ENCODE data around the gene PCDHGB2.

PCDHGB2 gene

DNA sequence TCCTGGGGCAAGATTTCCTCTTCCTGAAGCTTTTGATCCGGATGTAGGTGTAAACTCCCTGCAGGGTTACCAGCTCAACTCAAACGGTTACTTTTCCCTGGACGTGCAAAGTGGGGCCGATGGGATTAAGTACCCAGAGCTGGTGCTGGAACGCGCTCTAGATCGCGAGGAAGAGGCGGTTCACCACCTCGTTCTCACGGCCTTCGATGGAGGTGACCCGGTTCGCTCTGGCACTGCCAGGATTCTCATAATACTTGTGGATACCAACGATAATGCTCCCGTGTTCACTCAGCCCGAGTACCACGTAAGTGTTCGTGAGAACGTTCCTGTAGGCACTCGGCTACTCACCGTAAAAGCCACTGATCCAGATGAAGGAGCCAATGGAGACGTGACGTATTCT lies 4.2 kb upstream of the PCDHGB2 start:
- peak overlapping the region; percentile 47 for H3K4me3 ChIP-seq (replicated peaks; ENCODE audit: low read depth, low read length)
- TF ChIP-seq, protein P1, sequence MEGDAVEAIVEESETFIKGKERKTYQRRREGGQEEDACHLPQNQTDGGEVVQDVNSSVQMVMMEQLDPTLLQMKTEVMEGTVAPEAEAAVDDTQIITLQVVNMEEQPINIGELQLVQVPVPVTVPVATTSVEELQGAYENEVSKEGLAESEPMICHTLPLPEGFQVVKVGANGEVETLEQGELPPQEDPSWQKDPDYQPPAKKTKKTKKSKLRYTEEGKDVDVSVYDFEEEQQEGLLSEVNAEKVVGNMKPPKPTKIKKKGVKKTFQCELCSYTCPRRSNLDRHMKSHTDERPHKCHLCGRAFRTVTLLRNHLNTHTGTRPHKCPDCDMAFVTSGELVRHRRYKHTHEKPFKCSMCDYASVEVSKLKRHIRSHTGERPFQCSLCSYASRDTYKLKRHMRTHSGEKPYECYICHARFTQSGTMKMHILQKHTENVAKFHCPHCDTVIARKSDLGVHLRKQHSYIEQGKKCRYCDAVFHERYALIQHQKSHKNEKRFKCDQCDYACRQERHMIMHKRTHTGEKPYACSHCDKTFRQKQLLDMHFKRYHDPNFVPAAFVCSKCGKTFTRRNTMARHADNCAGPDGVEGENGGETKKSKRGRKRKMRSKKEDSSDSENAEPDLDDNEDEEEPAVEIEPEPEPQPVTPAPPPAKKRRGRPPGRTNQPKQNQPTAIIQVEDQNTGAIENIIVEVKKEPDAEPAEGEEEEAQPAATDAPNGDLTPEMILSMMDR (IDR thresholded peaks at IDR 0.05; ENCODE audit: low read length, missing control alignments) = no peak
- no peak for DNase-seq (ENCODE audit: low read depth)

DNA sequence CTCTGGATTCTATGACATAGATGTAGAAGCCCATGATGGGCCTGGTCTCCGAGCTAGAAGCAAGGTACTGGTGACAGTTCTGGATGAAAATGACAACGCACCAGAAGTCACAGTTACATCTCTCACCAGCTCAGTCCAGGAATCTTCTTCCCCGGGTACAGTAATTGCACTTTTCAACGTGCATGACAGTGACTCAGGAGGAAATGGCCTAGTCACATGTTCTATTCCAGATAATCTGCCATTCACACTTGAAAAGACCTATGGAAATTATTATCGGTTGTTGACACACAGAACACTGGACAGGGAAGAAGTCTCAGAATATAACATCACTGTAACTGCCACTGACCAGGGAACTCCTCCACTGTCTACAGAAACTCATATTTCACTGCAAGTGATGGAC lies 3.7 kb upstream of the PCDHGB2 start:
- TF ChIP-seq, protein P1 (IDR thresholded peaks at IDR 0.05; ENCODE audit: low read length, missing control alignments) = no peak
- H3K4me3 ChIP-seq (replicated peaks; ENCODE audit: low read depth, low read length) = no peak overlapping the region

DNA sequence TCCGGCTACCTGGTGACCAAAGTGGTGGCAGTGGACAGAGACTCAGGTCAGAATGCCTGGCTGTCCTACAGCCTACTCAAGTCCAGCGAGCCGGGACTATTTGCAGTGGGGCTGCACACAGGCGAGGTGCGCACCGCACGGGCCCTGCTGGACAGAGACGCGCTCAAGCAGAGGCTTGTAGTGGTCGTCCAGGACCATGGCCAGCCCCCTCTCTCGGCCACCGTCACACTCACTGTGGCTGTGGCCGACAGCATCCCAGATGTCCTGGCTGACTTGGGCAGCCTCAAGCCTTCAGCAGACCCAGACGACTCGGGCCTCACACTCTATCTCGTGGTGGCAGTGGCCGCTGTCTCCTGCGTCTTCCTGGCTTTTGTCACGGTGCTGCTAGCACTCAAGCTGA lies 2.8 kb upstream of the PCDHGB2 start:
- no peak overlapping the region for H3K4me3 ChIP-seq (replicated peaks; ENCODE audit: low read depth, low read length)
- DNase-seq (ENCODE audit: low read depth) = no peak
- TF ChIP-seq, protein P1 (IDR thresholded peaks at IDR 0.05; ENCODE audit: low read length, missing control alignments) = no peak

More for the DNA sequence above, 3.7 kb upstream of the PCDHGB2 start:
- no peak for DNase-seq (ENCODE audit: low read depth)

DNA sequence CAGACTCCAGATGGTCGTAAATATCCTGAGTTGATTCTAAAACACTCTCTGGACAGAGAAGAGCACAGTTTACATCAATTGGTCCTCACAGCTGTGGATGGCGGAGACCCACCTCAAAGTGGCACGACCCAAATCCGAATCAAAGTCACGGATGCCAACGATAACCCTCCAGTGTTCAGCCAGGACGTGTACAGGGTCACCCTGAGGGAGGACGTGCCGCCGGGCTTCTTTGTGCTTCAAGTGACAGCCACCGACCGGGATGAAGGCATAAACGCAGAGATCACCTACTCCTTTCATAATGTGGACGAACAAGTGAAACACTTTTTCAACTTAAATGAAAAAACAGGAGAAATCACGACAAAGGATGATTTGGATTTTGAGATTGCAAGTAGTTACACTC lies 891 bp downstream of the PCDHGB2 start:
- no peak overlapping the region for H3K4me3 ChIP-seq (replicated peaks; ENCODE audit: low read depth, low read length)
- no peak for DNase-seq (ENCODE audit: low read depth)
- TF ChIP-seq, protein P1 (IDR thresholded peaks at IDR 0.05; ENCODE audit: low read length, missing control alignments) = no peak

DNA sequence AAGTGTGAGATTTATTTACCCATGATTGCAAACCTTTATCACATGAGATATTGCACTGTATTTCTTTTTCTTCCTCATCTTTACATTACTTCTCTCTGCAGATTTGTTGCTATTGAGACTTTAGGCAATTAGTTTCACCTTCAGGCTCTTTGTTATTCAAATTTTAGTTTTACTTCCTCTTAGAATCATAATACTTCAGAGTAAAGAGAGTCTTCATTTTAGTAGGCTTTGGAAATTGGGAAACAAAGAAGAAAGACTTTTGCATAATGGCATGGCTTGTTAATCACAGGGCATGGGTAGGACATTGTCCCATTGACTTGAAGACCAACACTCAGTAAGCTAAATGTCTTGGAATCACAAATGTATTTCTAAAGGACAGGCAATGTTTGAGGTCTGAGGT lies 2.9 kb downstream of the PCDHGB2 start:
- no peak overlapping the region for H3K4me3 ChIP-seq (replicated peaks; ENCODE audit: low read depth, low read length)
- TF ChIP-seq, protein P1 (IDR thresholded peaks at IDR 0.05; ENCODE audit: low read length, missing control alignments) = no peak
- DNase-seq (ENCODE audit: low read depth) = no peak

DNA sequence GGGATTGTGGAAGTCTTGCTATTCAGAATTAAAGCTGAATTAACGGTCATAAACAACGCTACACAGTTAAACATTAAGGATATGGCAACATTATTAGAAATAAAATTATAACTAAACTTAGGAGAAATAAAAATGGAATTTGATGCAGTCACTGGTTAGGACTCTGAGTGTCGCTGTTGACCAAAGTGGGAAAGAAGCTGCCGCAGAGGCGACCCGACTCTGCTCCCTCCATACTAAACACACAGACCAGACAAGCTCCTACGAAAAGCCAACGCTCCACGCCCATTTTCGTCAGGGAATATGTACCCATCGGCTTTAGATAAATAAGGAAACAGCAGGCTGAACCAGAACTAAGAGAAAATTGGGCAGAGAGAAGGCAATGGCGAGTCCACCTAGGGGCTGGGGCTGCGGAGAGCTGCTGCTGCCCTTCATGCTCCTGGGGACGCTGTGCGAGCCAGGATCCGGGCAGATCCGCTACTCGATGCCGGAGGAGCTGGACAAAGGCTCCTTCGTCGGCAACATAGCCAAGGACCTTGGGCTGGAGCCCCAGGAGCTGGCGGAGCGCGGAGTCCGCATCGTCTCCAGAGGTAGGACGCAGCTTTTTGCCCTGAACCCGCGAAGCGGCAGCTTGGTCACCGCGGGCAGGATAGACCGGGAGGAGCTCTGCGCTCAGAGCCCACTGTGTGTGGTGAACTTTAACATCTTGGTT lies 4.3 kb downstream of the PCDHGB2 start, which contains the start of gene PCDHGA5:
TSS of gene PCDHGA5 (plus strand) at position 211 of the 709 bp plus-strand sequence. CDS start at position 380, 169 bp downstream.
- H3K4me3 ChIP-seq (replicated peaks; ENCODE audit: low read depth, low read length) = peak within 1 kb of the TSS; percentile 40
- peak; percentile 54 for DNase-seq (ENCODE audit: low read depth)
- TF ChIP-seq, protein P1 (IDR thresholded peaks at IDR 0.05; ENCODE audit: low read length, missing control alignments) = peak; percentile 24

Data from fibroblast of pulmonary artery (primary cell).